ENCODE results near the gene GUCY1A2. TPM values are rescaled to one million over a fixed set of nuclear protein-coding genes. Genes with fewer than 3 reads are reported as not detected.

The GUCY1A2 gene
- polyA plus RNA-seq, 1 donor (not counting 4 experiments of a cell fraction or from before 2014, with no cell fraction given): not detected

- Histone ChIP-seq H3K9ac (ENCODE audit: control insufficient read depth, extremely low read depth, insufficient read depth, low read length) (no peak overlapping the region), H2AFZ (ENCODE audit: control insufficient read depth, low read length) (no peak overlapping the region), H3K4me1 (ENCODE audit: control insufficient read depth, extremely low read depth, insufficient read depth, low read length) (no peaks in the 10 kb centered on the region), H3K27me3 (ENCODE audit: control insufficient read depth, extremely low read depth, insufficient read depth, low read length) (no peaks in the 10 kb centered on the region), H3K9me1 (ENCODE audit: control insufficient read depth, extremely low read depth, insufficient read depth, low read length) (no peaks in the 10 kb centered on the region), H3K4me3 (ENCODE audit: control insufficient read depth in 2 of 3, extremely low read depth in 1 of 3, insufficient read depth in 2 of 3, low read depth in 1 of 3, low read length in 3 of 3) (no peak overlapping the region), H3K4me2 (ENCODE audit: control insufficient read depth, extremely low read depth, insufficient read depth, low read depth, low read length) (no peak overlapping the region), H3K79me2 (ENCODE audit: control insufficient read depth, insufficient read depth, low read length) (no peaks in the 10 kb centered on the region), H3K27ac (ENCODE audit: control insufficient read depth, insufficient read depth, low read length) (no peak overlapping the region), H3K9me3 (ENCODE audit: control insufficient read depth, low read depth, low read length) (no peaks in the 10 kb centered on the region), H4K20me1 (ENCODE audit: control insufficient read depth, extremely low read depth, insufficient read depth, low read length) (no peaks in the 10 kb centered on the region), H3K36me3 (ENCODE audit: control insufficient read depth in 2 of 2, extremely low read depth in 1 of 2, insufficient read depth in 2 of 2, low read length in 2 of 2) (no peaks in the 10 kb centered on the region)
- no peak for FAIRE-seq
- dilution Hi-C loops (cut with MboI; ENCODE audit: extremely low pct_ligation_motif_present, low sequenced_read_pairs): no loop called here
- no peak for DNase-seq (ENCODE audit: low read depth, low spot score)
- TF ChIP-seq CTCF (optimal IDR thresholded peaks at IDR 0.05 in 1 of 3, IDR thresholded peaks at IDR 0.05 in 1 of 3, conservative IDR thresholded peaks at IDR 0.05 in 1 of 3; ENCODE audit: extremely low read depth in 1 of 3, insufficient read depth in 2 of 3, low read length in 3 of 3) (no peak), EZH2 (IDR thresholded peaks at IDR 0.05; ENCODE audit: low read length) (no peak)
Measured at GRCh38 chr11:107006076-107006833, 12.0 kb downstream of the GUCY1A2 start.

- H3K27ac ChIP-seq (ENCODE audit: control insufficient read depth, insufficient read depth, low read length): no peak overlapping the region
- TF ChIP-seq EZH2 (IDR thresholded peaks at IDR 0.05; ENCODE audit: low read length) (no peak), CTCF (optimal IDR thresholded peaks at IDR 0.05 in 1 of 3, IDR thresholded peaks at IDR 0.05 in 1 of 3, conservative IDR thresholded peaks at IDR 0.05 in 1 of 3; ENCODE audit: extremely low read depth in 1 of 3, insufficient read depth in 2 of 3, low read length in 3 of 3) (no peak)
Measured at GRCh38 chr11:106999196-106999595, 19.1 kb downstream of the GUCY1A2 start.

More at GRCh38 chr11:106999196-106999595, 19.1 kb downstream of the GUCY1A2 start:
- Histone ChIP-seq H2AFZ (ENCODE audit: control insufficient read depth, low read length) (no peak overlapping the region), H3K9me3 (ENCODE audit: control insufficient read depth, low read depth, low read length) (no peaks in the 10 kb centered on the region), H4K20me1 (ENCODE audit: control insufficient read depth, extremely low read depth, insufficient read depth, low read length) (no peaks in the 10 kb centered on the region), H3K9ac (ENCODE audit: control insufficient read depth, extremely low read depth, insufficient read depth, low read length) (no peak overlapping the region), H3K79me2 (ENCODE audit: control insufficient read depth, insufficient read depth, low read length) (no peaks in the 10 kb centered on the region), H3K4me2 (ENCODE audit: control insufficient read depth, extremely low read depth, insufficient read depth, low read depth, low read length) (no peak overlapping the region), H3K4me3 (ENCODE audit: control insufficient read depth in 2 of 3, extremely low read depth in 1 of 3, insufficient read depth in 2 of 3, low read depth in 1 of 3, low read length in 3 of 3) (no peak overlapping the region), H3K9me1 (ENCODE audit: control insufficient read depth, extremely low read depth, insufficient read depth, low read length) (no peaks in the 10 kb centered on the region), H3K4me1 (ENCODE audit: control insufficient read depth, extremely low read depth, insufficient read depth, low read length) (no peaks in the 10 kb centered on the region), H3K36me3 (ENCODE audit: control insufficient read depth in 2 of 2, extremely low read depth in 1 of 2, insufficient read depth in 2 of 2, low read length in 2 of 2) (no peaks in the 10 kb centered on the region), H3K27me3 (ENCODE audit: control insufficient read depth, extremely low read depth, insufficient read depth, low read length) (no peaks in the 10 kb centered on the region)
- dilution Hi-C loops (cut with MboI; ENCODE audit: extremely low pct_ligation_motif_present, low sequenced_read_pairs): no loop called here
- DNase-seq (ENCODE audit: low read depth, low spot score) (no peak), FAIRE-seq (no peak)

Measured in keratinocyte (primary cell).